MCF 10A (cell line): ENCODE measurements around the gene SELPLG. TPM values are rescaled to one million over a fixed set of nuclear protein-coding genes. Genes with fewer than 3 reads are reported as not detected.
"Not testable (repeated sequence)": the region's sequence is repeated elsewhere in the genome, so short reads cannot be mapped to it uniquely, and the experiment has no call there.

Experiments
- BruUV-seq: library from RNA; stranded (reverse); fragments of 400-500 nt; replicated peaks from 2 replicates; lab custom pipeline; 2021; lab: Mats Ljungman, UMichigan
- CTCF ChIA-PET: fragments of 300-600 bp; sonication (Branson Sonifier 250); formaldehyde crosslinking; extraction: SDS; loops from one replicate; lab custom pipeline; 2021; ENCODE audit warnings: antibody characterized with exemption, inconsistent platforms; lab: Yijun Ruan, JAX
- POLR2A ChIA-PET: fragments of 300-600, 350-650 bp; sonication (Branson Sonifier 250); formaldehyde crosslinking; extraction: SDS; loops from one replicate; lab custom pipeline; 2020; ENCODE audit warnings: antibody characterized with exemption, inconsistent platforms; lab: Yijun Ruan, JAX
- DNase-seq: peaks from one replicate; pipeline ENCODE4 v3.0.0-alpha.2; 2018; ENCODE audit not compliant: unreplicated experiment
- H3K27ac Mint-ChIP-seq: one replicate; pipeline ENCODE4 v1.8.0; 2022; ENCODE audit warnings: mild to moderate bottlenecking, low read depth, mixed read lengths; ENCODE audit not compliant: unreplicated experiment
- H3K27me3 Mint-ChIP-seq: one replicate; pipeline ENCODE4 v1.8.0; 2022; ENCODE audit warnings: mixed read lengths; ENCODE audit not compliant: insufficient read depth, unreplicated experiment
- H3K36me3 Mint-ChIP-seq: one replicate; pipeline ENCODE4 v1.8.0; 2022; ENCODE audit warnings: mild to moderate bottlenecking, moderate library complexity, mixed read lengths; ENCODE audit not compliant: insufficient read depth, unreplicated experiment
- H3K4me1 Mint-ChIP-seq: one replicate; pipeline ENCODE4 v1.8.0; 2022; ENCODE audit warnings: mixed read lengths; ENCODE audit not compliant: insufficient read depth, unreplicated experiment
- H3K4me3 Mint-ChIP-seq: one replicate; pipeline ENCODE4 v1.8.0; 2022; ENCODE audit warnings: mild to moderate bottlenecking, moderate library complexity, mixed read lengths; ENCODE audit not compliant: unreplicated experiment
- H3K9me3 Mint-ChIP-seq: one replicate; pipeline ENCODE4 v1.8.0; 2022; ENCODE audit warnings: mixed read lengths; ENCODE audit not compliant: unreplicated experiment
- CTCF ChIP-seq: fragments of 200-600 bp; IDR thresholded peaks from one replicate; pipeline ENCODE4 v1.8.0; 2022; ENCODE audit warnings: antibody characterized with exemption, mild to moderate bottlenecking; ENCODE audit not compliant: unreplicated experiment
- intact Hi-C: fragments of 100-400 bp; cut with micrococcal nuclease; formaldehyde crosslinking; loops from 2 replicates; pipeline ENCODE4 v1.14.1; 2022
- total RNA-seq: library from RNA; stranded (reverse); gene quantifications from 2 replicates; pipeline ENCODE4 v1.2.3, GENCODE V29; 2022

SELPLG gene
- total RNA-seq, 1 experiment from 2014 or later, result 0.86 TPM

GRCh38 chr12:108592033-108592909, 41.4 kb downstream of the SELPLG start:
- no peaks in the 10 kb centered on the region for H3K36me3 Mint-ChIP-seq
- CTCF ChIA-PET, result interaction anchor here (0.7 to 1.1 kb wide), 4 partner anchors 17 to 291 kb away, joined by 3 read pairs; no protein-coding TSS in a partner anchor
- no TSS peak for BruUV-seq
- intact Hi-C loops, result no loop called here
- no peak for TF ChIP-seq CTCF
- DNase-seq, result no peak
- H3K4me3 Mint-ChIP-seq, result no peak overlapping the region
- no peak overlapping the region for H3K27ac Mint-ChIP-seq
- POLR2A ChIA-PET, result no interaction called here
- H3K9me3 Mint-ChIP-seq, result no peaks in the 10 kb centered on the region
- H3K4me1 Mint-ChIP-seq, result no peaks in the 10 kb centered on the region
- H3K27me3 Mint-ChIP-seq, result no peaks in the 10 kb centered on the region

- no peaks in the 10 kb centered on the region for H3K36me3 Mint-ChIP-seq
- POLR2A ChIA-PET, result no interaction called here
- no peak overlapping the region for H3K4me3 Mint-ChIP-seq
- DNase-seq, result no peak
- TF ChIP-seq CTCF, result no peak
- CTCF ChIA-PET, result interaction anchor here (0.7 to 0.9 kb wide), 2 partner anchors 31 to 292 kb away, joined by 3 read pairs; no protein-coding TSS in a partner anchor
- no peaks in the 10 kb centered on the region for H3K4me1 Mint-ChIP-seq
- no peaks in the 10 kb centered on the region for H3K27me3 Mint-ChIP-seq
- BruUV-seq, result no TSS peak
- intact Hi-C loops, result no loop called here
- no peaks in the 10 kb centered on the region for H3K9me3 Mint-ChIP-seq
- no peak overlapping the region for H3K27ac Mint-ChIP-seq
These were observed 42.3 kb downstream of the SELPLG start for GRCh38 chr12:108591267-108591980.

- H3K27ac Mint-ChIP-seq, H3K36me3 Mint-ChIP-seq, H3K9me3 Mint-ChIP-seq, DNase-seq, BruUV-seq, CTCF ChIA-PET, H3K4me1 Mint-ChIP-seq, POLR2A ChIA-PET, H3K27me3 Mint-ChIP-seq, H3K4me3 Mint-ChIP-seq, intact Hi-C loops: not testable (repeated sequence)
These were observed 43.2 kb downstream of the SELPLG start for GRCh38 chr12:108590463-108590862.

GRCh38 chr12:108589840-108590229, 43.9 kb downstream of the SELPLG start:
- H3K4me3 Mint-ChIP-seq, result no peak overlapping the region
- H3K4me1 Mint-ChIP-seq, result no peaks in the 10 kb centered on the region
- intact Hi-C loops, result no loop called here
- H3K27ac Mint-ChIP-seq, result no peak overlapping the region
- POLR2A ChIA-PET, result no interaction called here
- TF ChIP-seq CTCF, result no peak
- H3K9me3 Mint-ChIP-seq, result no peaks in the 10 kb centered on the region
- peaks cover 5% of the 10 kb centered on the region for H3K27me3 Mint-ChIP-seq
- no TSS peak for BruUV-seq
- CTCF ChIA-PET, result interaction anchor here (1.3 kb wide), 1 partner anchor 29 kb away, joined by 6 read pairs; no protein-coding TSS in a partner anchor
- no peaks in the 10 kb centered on the region for H3K36me3 Mint-ChIP-seq
- DNase-seq, result no peak
